ENCODE results near the gene DCLK1. TPM values are rescaled to one million over a fixed set of nuclear protein-coding genes. Genes with fewer than 3 reads are reported as not detected.

Gene DCLK1
- total RNA-seq, 1 donor from 2014 or later = 22.4 TPM

DNA sequence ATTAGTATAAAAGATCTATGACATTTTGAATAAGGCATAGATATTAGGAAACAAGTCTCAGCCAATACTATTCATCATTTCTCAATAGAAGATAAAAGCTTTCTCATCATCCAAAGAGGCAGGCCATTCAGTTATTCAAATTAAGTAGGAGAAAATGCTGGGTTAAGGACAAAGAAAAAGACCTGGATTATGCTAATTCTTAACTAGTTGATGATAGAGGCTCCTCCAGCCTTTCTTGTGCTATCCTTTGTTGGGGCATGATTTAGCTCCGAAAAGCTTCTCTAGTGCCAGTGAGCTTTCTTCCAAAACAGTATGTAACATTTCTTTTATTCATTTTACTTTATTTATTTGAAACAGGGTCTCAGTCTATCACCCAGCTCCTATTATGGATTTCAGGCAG lies 223.0 kb downstream of the DCLK1 start:
- TF ChIP-seq, protein P1, sequence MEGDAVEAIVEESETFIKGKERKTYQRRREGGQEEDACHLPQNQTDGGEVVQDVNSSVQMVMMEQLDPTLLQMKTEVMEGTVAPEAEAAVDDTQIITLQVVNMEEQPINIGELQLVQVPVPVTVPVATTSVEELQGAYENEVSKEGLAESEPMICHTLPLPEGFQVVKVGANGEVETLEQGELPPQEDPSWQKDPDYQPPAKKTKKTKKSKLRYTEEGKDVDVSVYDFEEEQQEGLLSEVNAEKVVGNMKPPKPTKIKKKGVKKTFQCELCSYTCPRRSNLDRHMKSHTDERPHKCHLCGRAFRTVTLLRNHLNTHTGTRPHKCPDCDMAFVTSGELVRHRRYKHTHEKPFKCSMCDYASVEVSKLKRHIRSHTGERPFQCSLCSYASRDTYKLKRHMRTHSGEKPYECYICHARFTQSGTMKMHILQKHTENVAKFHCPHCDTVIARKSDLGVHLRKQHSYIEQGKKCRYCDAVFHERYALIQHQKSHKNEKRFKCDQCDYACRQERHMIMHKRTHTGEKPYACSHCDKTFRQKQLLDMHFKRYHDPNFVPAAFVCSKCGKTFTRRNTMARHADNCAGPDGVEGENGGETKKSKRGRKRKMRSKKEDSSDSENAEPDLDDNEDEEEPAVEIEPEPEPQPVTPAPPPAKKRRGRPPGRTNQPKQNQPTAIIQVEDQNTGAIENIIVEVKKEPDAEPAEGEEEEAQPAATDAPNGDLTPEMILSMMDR (conservative IDR thresholded peaks at IDR 0.05) = no peak
- Mint-ChIP-seq H3K9me3 (no peaks in the 10 kb centered on the region), H3K27ac (ENCODE audit: unreplicated experiment) (no peak overlapping the region), H3K4me1 (peaks cover 15% of the 10 kb centered on the region), H3K27me3 (ENCODE audit: low read depth) (no peaks in the 10 kb centered on the region), H3K4me3 (no peak overlapping the region), H3K36me3 (ENCODE audit: low read depth) (no peaks in the 10 kb centered on the region)
- DNase-seq (ENCODE audit: low read depth, low spot score) = no peak

DNA sequence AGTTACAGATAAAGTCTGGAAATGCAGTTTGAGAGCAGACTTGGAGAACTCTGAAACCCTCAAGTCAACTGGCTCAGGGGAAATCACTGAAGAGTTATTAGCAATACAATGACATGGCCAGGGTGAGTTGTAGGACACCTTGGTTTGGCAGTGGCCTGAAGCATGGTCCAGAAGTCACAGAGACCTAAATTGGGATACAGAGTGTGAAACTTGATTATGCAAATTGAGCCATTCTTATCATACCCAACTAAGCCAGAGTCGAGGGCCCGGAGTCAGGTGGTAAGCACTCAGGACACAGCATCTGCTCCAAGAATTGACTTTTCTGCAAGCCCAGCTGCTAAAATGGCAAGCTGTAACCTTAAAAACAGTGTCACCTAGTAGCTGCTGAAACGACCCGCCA lies 224.5 kb downstream of the DCLK1 start:
- Mint-ChIP-seq H3K9me3 (no peaks in the 10 kb centered on the region), H3K27ac (ENCODE audit: unreplicated experiment) (no peak overlapping the region), H3K27me3 (ENCODE audit: low read depth) (no peaks in the 10 kb centered on the region), H3K36me3 (ENCODE audit: low read depth) (no peaks in the 10 kb centered on the region), H3K4me3 (no peak overlapping the region), H3K4me1 (peaks cover 15% of the 10 kb centered on the region)
- TF ChIP-seq, protein P1 (conservative IDR thresholded peaks at IDR 0.05) = no peak
- no peak for DNase-seq (ENCODE audit: low read depth, low spot score)

DNA sequence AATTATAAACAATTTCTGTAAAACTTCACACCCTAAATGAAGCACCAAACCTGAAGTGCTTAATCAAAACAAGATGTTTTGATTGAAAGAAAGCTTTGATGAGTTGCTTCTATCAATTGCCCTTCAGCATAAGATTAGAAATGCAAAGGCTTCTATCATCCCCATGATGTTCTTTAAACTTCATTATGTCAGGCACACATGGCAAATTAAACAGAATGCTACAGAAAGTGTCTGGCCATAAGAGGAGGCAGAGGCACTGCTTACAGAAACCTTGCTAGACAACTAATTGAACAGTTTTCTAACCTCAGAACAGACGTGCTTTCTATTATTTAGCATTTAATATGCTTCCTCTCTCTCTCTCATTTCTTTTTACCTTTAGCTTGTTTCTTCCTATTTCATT lies 228.1 kb downstream of the DCLK1 start:
- H3K9me3 Mint-ChIP-seq = no peaks in the 10 kb centered on the region

DNA sequence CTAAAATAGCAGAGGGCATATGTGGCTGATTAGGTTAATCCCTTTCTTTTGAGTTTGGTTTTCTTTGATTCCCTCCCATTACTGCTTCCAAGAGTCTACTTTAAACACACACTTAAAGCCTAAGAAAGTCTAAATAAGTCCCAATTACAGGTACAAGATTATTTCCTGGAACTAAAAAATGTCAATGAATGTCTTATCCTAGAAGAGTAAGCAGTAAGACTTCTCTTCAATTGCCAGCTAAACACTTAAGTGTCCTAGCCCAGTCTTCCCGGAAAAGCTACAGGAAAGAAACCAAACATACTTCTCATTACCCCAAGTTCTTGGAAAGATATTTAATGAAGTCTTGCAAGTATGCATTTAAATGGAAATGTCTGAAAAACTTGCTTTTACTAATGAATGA lies 233.1 kb downstream of the DCLK1 start:
- no peak for DNase-seq (ENCODE audit: low read depth, low spot score)
- TF ChIP-seq, protein P1 (conservative IDR thresholded peaks at IDR 0.05) = no peak
- no peaks in the 10 kb centered on the region for H3K9me3 Mint-ChIP-seq
- no peak overlapping the region for H3K4me3 Mint-ChIP-seq
- no peak overlapping the region for H3K27ac Mint-ChIP-seq (ENCODE audit: unreplicated experiment)
- no peaks in the 10 kb centered on the region for H3K27me3 Mint-ChIP-seq (ENCODE audit: low read depth)
- H3K36me3 Mint-ChIP-seq (ENCODE audit: low read depth) = no peaks in the 10 kb centered on the region
- H3K4me1 Mint-ChIP-seq = no peaks in the 10 kb centered on the region

More for the DNA sequence above, 228.1 kb downstream of the DCLK1 start:
- Mint-ChIP-seq H3K4me3 (no peak overlapping the region), H3K27me3 (ENCODE audit: low read depth) (no peaks in the 10 kb centered on the region), H3K36me3 (ENCODE audit: low read depth) (no peaks in the 10 kb centered on the region), H3K27ac (ENCODE audit: unreplicated experiment) (no peak overlapping the region), H3K4me1 (peaks cover 3% of the 10 kb centered on the region)
- no peak for DNase-seq (ENCODE audit: low read depth, low spot score)
- TF ChIP-seq, protein P1 (conservative IDR thresholded peaks at IDR 0.05) = no peak

DNA sequence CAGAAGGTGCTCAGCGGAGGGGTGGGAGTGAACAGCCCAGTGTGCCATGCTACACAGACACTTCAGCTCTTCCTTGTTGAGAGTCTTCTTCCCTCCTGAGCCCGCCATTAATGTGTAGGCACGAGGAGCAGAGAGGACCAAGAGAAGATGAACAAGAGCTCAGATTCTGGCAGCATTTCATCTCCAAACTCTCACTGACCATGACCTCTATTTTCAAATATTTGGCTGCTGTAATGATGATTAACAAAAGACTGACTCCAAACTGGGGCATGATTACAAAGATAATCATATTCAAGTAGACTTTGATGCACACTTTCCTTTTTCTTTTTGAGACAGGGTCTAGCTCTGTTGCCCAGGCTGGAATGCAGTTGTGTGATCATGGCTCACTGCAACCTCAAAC lies 236.5 kb downstream of the DCLK1 start:
- H3K27ac Mint-ChIP-seq (ENCODE audit: unreplicated experiment) = no peak overlapping the region
- DNase-seq (ENCODE audit: low read depth, low spot score) = no peak
- TF ChIP-seq, protein P1 (conservative IDR thresholded peaks at IDR 0.05) = no peak
- H3K36me3 Mint-ChIP-seq (ENCODE audit: low read depth) = no peaks in the 10 kb centered on the region
- no peaks in the 10 kb centered on the region for H3K9me3 Mint-ChIP-seq
- no peaks in the 10 kb centered on the region for H3K27me3 Mint-ChIP-seq (ENCODE audit: low read depth)
- no peak overlapping the region for H3K4me3 Mint-ChIP-seq
- no peaks in the 10 kb centered on the region for H3K4me1 Mint-ChIP-seq
